GM15510 (cell line): ENCODE measurements around the gene FCER2.

ENCODE experiments used
- POLR2A ChIP-seq: IDR thresholded peaks from 3 replicates; pipeline ENCODE4 v1.6.1; 2011; ENCODE audit warnings: borderline replicate concordance; ENCODE audit not compliant: insufficient read length; ENCODE audit errors: extremely low read depth

Gene FCER2

GRCh38 chr19:7658219-7658686, 43.7 kb downstream of the FCER2 start:
- peak; percentile 32 for TF ChIP-seq POLR2A

GRCh38 chr19:7657131-7657751, 44.7 kb downstream of the FCER2 start:
- no peak for TF ChIP-seq POLR2A

- no peak for TF ChIP-seq POLR2A
These were observed 46.4 kb downstream of the FCER2 start for GRCh38 chr19:7655581-7655980.

GRCh38 chr19:7654401-7654800, 47.5 kb downstream of the FCER2 start:
- TF ChIP-seq POLR2A, result no peak

- no peak for TF ChIP-seq POLR2A
These were observed 49.8 kb downstream of the FCER2 start for GRCh38 chr19:7652061-7652641.

- TF ChIP-seq POLR2A, result no peak
These were observed 51.8 kb downstream of the FCER2 start for GRCh38 chr19:7650148-7650547.

GRCh38 chr19:7648265-7649014, 53.5 kb downstream of the FCER2 start:
- TF ChIP-seq POLR2A, result no peak

GRCh38 chr19:7647156-7647555, 54.8 kb downstream of the FCER2 start:
- TF ChIP-seq POLR2A, result no peak

GRCh38 chr19:7646426-7646700, 55.6 kb downstream of the FCER2 start:
- TF ChIP-seq POLR2A, result no peak

- no peak for TF ChIP-seq POLR2A
These were observed 56.1 kb downstream of the FCER2 start for GRCh38 chr19:7645656-7646425.

- no peak for TF ChIP-seq POLR2A
These were observed 56.8 kb downstream of the FCER2 start for GRCh38 chr19:7645163-7645562.

- no peak for TF ChIP-seq POLR2A
These were observed 57.4 kb downstream of the FCER2 start for GRCh38 chr19:7644550-7644877.

- TF ChIP-seq POLR2A, result no peak
These were observed 58.9 kb downstream of the FCER2 start for GRCh38 chr19:7643031-7643415.

GRCh38 chr19:7642295-7643030, 59.5 kb downstream of the FCER2 start:
- TF ChIP-seq POLR2A, result no peak
